Measurements from ENCODE around the gene GATC.
A peak's percentile ranks its signal among the peaks of the same experiment; 100 is the strongest.

Gene GATC, protein sequence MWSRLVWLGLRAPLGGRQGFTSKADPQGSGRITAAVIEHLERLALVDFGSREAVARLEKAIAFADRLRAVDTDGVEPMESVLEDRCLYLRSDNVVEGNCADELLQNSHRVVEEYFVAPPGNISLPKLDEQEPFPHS

DNA sequence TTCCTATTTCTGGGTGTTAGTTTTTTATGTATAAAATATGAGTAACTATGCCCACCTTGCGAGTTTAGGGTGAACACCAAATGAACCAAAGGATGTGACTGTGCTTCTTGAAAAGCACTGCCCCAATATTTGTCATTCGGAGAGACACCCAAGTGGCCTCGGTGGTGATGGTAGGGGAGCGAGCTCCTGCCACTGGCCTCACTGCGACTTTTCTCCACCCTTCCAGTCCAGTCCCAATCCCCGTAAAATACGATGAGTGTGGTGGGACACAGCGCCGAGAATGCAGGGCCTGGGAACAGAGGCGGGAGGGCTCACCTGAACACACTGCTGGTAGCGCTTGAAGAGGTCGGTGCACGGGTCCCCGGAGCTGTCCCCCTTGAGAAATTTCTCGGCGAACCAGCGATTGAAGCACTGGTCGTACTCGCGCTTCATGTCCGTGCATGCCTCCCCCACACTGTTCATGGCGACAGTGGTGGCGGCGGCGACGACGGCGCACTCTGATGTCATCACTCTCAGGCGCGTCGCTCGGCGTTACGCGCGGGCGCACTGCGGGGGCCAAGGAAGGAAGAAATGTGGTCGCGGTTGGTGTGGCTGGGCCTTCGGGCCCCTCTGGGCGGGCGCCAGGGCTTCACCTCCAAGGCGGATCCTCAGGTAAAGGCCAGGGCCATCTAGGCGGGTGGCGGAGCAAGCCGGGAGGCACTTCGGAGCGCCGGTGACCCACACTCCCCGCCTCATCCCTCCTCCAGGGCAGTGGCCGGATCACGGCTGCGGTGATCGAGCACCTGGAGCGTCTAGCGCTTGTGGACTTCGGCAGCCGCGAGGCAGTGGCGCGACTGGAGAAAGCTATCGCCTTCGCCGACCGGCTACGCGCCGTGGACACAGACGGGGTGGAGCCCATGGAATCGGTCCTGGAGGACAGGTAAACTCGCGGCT lies at the start of gene GATC, which contains the start of gene TRIAP1:
GATC (plus strand) TSS at position 534 of the 933 bp plus-strand sequence; CDS start at position 571, 37 bp downstream.
TRIAP1 (minus strand) TSS at position 474 of the 933 bp plus-strand sequence; CDS start at position 462, 12 bp downstream.
- DNase-seq: peak; percentile 88

DNA sequence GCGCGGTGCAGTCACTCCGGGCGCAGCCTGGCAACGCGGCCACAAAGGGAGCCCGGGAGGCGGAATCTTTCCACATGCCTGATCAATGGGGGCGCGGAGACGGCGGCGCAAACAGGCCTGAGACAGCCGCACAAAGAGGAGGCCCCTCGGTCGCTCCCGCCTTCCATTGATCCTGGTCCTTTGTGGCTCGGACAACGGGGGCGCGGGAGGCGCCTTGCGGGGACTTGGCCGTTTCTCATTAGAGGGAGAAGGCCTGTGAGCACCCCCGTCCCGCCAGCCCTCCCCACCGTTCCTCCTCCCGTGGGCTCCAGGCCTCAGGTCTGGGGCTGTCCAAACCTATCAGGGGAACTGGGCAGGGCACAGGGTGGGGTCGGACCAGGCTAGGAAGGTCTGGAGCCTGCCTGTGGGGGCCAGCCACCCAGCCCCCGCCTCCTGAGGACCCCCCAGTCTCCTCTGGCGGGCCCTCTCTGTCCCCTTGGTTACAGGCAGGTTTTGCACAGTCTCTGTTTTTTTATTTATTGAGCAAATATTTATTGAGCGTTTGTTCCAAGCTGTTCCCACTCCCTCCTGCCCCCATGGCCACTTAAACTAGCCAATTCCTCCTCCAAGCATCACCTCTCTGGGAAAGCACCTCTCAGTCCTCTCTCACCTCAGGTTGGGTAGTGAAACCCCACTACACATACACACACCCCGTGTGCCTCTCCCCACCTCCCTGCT lies 48.3 kb upstream of the GATC start:
- DNase-seq: no peak

DNA sequence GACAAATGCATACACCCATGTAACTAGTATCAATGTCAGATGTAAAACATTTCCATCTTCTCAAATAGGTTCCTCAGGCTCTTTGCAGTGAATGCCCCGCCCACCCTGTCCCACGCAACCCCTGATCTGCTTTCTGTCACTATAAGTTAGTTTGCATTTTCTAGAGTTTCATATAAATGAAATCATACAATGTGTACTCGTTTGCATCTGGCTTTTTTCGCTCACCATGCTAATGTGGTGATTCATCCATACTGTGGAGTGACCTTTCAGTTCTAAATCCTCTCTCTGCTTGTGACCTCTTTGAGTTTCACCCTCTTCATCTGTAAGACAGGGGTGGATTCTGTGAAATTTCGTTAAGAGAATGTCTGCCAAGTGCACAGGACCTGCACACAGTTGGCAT lies 46.7 kb upstream of the GATC start:
- DNase-seq: no peak

DNA sequence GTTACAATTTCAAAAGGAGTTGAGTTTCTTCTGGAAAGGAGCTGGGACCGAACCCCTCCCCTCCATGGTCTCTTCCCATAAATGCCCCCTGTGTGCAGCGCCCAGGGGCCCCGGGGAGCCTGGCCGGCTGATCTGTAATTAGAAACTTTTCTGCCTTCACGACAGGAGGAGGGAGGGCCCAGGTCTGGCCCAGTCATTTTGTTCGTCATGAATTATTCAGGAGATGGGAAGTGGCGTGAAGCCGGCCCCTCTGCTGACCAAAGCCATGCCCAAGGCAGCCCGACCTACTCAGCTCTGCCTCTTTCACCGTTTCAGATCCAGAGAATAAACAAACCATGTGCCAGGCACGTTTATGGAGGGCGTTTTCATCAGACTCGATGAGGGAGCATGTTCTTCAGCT lies 44.0 kb upstream of the GATC start:
- no peak for DNase-seq

DNA sequence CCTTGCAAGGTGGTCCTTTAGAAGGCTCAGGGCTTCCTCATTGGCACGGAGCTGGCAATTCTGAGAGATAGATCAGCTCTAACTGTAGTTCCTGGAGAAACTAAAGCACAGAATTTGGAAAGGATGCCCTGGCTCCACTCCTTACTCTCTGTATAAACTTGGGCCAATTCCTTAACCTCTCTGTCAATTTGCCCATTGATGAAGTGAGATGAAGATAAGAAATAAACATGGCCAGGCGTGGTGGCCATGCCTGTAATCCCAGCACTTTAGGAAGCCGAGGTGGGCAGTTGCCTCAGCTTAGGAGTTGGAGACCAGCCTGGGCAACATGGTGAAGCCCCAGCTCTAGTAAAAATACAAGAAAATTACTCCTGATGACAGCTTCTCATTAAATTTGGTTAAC lies 42.4 kb upstream of the GATC start:
- no peak for DNase-seq

DNA sequence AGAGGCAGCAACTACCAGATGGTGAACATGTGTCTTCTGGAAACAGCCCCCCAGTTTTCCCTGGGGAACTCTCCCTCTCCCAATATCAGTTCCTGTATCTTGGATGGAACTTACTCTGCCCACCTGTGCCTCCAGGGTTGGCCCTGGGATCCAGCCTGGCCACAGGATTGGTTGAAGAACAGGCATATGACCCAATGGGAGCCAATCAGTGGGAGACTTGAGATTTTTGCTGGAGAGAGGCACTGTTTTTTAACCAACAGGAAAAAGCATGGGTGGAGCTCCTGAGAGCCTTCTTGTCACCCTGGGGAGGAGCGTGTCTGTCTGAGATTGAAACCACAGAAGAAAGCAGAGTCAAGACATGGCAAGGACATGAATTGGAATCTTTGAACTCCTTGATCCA lies 42.0 kb upstream of the GATC start:
- no peak for DNase-seq

DNA sequence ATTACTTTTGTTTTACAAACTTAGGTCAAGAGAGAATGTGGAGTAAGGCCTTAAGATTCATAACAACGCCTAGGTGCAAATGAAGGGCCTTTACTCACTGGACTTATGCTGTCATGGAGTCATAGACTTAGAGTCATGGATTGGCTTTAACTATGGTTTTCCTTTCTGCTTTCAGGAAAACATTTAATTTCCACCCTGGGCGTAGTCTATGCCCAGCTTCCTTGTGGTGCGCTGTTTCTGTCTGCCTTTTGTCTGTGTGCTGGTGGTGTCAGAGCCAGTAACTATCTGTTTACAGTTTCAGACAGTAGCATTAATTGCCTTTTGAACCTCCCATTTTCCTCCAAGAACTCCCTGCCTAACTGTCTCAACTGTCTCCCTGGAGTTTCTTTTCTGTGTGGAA lies 40.2 kb upstream of the GATC start:
- no peak for DNase-seq

DNA sequence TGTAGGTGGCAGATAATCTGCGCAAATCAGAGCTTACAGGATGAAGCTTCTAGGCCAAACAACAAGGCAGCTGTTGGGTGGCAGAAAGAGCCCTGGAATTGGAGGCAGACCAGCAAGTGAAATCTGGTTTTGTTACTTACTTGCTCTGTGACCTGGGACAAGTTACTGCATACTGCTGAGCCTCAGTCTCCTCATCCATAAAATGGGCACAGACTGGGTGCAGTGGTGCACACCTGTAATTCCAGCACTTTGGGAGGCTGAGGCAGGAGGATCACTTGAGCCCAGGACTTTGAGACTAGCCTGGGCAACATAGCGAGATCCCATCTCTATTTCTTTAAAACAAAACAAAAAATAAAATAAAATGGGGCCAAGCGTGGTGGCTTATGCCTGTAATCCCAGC lies 39.7 kb upstream of the GATC start:
- DNase-seq: no peak

DNA sequence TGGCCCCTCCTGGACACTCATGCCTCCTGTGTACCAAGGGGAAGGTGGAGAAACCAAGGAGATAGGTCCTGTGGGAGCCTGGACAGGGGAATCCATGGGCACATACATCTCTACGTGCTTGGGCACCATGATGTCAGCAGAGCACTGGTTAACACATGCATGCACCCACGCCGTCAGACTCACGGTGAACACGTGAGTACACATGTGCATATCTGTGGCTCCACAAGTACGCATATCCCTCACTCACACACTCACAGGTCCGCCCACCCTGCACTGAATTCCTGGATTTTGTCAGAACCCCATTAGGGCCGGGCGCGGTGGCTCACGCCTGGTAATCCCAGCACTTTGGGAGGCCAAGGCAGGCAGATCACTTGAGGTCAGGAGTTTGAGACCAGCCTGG lies 37.5 kb upstream of the GATC start:
- no peak for DNase-seq

DNA sequence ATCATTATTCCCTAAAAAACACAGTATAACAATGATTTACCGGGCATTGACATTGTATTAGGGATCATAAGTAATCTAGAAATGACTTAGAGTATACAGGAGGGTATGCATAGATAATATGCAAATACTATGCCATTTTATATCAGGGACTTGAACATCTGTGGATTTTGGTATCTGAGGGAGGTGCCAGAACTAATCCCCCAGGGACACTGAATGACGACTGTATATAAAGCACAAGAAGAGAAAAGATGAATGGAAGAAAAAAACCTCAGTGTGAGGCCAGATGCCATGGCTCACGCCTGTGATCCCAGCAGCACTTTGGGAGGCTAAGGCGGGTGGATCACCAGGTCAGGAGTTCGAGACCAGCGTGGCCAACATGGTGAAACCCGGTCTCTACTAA lies 33.8 kb upstream of the GATC start:
- DNase-seq: no peak

DNA sequence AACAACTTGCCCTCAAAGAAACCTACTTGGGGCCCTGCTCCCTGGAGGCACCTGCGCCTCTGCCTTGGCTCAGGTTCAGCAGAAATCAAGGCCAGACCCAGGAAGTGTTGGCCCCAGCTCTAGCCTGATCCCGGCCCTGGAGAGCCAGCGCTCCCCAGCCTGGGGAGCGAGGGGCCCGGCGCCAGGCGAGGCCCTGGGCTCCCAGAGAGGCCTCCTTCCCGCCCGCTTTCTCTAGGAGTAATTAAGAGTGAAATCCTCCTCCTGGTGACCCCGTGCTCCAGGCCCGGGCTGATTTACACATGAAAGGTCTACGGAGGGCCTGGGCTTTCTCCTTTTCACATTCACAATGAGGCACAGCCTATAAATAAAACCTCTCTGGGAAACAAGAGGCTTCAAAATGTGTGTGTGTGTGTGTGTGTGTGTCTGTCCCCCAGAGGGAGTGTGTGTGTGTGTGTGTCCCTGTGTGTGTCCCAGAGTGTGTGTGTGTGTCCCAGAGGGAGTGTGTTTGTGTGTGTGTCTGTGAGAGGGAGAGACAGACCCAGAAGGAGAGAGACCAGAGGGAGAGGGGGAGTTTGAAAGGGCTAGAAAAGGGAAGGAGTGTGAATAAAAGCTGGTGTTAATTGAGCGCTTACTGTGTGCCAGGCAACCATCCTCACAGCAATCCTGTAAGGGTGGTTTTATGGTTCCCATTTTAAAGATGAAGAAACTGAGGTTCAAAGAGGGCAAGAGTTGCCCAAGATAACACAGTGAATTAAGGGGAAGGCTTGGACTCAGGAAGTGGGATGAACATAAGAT lies 32.1 kb upstream of the GATC start:
- DNase-seq: no peak

DNA sequence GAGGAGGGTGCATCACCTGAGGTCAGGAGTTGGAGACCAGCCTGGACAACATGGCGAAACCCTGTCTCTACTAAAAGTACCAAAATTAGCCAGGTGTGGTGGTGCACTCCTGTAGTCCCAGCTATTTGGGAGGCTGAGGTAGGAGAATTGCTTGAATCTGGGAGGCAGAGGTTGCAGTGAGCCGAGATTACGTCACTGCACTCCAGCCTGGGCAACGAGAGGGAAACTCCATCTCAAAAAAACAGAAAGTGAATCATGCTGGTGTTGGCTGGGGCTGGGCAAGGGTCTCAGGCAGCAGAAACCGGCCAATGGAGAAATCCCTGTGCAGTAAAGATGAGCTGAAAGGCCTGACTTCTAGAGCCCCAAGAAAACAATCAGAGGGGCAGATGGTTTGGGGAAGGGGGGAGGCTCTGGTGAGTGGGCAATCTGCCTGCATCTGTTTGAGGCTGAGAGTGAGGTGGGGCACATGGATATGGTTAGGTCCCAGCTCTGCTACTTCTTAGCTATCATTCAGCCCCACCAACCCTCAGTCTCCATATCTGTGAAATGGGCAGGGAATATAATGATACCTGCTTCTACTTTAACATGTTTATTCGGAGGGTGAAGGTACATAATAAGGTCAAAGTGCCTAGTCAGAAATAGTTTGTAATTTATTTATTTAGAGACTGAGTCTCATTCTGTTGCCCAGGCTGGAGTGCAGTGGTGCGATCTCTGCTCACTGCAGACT lies 29.6 kb upstream of the GATC start:
- DNase-seq: no peak

DNA sequence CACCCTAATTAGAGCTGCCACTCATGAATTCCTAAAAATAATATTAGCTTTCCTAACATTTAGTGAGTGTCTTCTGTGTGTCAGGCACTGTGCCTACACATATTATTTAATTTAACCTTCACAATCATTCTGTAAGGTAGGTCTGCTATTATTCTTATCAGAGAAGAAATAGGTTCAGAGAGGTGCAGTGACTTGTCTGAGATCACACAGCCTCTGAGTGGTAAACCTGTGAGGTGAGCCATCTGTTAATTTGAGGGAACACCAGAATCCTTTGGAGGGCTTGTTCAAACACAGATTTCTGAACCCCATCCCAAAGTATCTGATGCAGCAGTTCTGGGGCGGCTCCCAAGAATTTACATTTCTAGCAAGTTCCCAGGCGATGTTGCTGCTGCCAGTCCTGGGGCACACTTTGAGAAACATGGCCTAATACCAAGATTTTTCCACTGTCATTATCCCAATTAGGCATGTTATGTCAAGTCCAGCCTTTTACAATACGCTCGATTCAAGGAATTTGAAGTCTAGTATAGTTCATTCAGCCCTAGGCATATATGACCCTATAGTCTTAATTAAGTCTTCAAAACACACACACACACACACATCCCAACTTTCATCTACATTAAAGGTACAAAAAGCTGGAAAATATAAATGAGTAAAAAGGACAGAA lies 28.2 kb upstream of the GATC start:
- no peak for DNase-seq

DNA sequence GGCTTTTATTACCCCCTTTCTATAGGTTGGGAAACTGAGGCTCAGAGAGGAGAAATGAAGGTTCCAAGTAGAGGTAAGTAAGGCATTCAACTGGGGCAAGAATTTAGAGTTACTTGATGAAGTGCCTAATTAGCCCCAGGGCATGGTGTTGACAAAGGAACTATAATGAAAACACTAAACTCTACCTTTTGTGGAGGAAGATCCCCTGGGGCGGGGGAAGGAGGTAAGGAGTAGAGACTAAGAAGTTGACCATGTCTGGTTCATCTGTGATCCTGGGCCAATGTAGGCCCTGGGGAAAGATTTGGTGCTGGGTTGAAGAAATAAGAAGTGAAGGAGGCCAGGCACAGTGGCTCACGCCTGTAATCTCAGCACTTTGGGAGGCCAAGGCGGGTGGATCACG lies 24.5 kb upstream of the GATC start:
- no peak for DNase-seq

DNA sequence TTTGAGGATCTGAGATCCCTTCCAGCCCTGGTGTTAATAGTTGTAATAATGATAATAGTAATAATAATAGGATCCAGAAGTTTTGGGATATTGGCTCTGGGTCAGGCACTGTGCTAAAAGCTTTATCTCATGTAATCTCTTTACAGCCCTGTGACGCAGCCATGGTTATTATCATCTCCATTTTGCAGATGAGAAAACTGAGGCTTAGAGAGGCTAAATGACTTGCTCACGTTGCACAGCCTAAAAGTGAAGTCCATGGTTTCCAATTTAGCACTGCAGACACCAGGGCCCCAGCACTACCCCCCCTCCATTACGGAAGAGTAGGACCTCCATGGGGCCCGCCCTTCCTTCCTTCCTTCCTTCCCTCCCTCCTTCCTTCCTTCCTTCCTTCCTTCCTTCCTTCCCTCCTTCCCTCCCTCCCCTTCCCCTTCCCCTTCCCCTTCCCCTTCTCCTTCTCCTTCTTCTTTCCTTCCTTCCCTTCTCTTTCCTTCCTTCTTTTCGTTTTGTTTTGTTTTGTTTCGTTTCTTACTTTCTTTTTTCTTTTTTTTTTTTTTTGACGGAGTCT lies 23.3 kb upstream of the GATC start:
- DNase-seq: no peak

DNA sequence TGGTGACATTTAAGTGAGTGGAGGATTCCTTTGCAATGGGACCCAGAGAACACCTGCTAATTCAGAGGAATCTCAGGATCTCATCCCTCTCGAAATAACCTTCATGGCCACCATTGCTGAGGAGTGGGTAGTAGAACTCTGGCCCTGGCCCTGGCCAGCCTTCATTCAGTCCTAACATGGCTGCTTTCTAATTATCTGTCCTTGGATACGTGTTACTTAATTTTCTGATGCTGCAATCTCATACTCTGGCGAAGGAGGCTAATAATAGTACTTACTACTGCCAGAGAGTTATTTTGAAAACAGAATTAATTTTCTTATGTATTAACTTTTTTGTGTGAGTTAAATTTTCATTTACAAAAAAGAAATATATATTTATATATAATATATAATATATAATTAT lies 20.4 kb upstream of the GATC start:
- DNase-seq: no peak

DNA sequence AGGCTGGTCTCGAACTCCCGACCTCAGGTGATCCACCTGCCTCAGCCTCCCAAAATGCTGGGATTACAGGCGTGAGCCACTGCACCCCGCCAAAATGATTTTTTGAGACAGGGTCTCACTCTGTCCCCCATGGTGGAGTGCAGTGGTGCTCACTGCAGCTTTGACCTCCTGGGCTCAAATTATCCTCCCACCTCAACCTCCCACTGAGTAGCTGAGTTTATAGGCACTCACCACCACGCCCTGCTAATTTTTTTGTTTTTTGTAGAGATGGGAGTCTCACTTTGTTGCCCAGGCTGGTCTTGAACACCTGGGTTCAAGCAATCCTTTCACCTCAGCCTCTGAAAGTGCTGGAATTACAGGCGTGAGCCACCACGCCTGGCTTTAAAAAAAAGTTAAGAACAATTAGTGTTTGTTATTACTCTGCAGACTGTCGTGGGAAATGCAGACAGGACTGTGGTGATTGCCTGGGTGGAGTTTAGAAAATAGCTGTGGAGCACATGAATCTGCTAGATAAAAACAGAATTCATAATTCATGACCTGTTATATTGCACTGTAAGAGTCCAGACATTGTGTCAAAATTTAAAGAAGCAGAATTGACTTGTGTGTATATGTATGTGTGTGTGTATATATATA lies 17.5 kb upstream of the GATC start:
- no peak for DNase-seq

DNA sequence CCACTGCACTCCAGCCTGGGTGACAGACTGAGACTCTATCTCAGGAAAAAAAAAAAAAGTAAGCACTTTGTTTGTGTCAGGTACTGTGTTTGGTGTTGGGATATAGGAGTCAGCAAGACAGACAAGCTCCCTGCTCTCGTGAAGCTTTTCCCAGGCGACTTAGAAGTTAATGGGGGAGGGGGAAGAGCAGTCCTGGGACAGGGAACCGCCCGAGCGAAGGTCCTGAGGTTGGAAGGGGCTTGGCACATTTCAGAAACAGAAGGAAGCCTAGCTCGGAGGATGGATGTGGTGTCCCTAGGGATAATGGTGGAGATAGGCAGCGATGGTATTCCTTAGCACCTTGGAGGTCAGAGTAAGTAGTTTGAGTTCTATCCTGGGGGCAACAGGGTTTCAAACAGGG lies 16.9 kb upstream of the GATC start:
- no peak for DNase-seq

DNA sequence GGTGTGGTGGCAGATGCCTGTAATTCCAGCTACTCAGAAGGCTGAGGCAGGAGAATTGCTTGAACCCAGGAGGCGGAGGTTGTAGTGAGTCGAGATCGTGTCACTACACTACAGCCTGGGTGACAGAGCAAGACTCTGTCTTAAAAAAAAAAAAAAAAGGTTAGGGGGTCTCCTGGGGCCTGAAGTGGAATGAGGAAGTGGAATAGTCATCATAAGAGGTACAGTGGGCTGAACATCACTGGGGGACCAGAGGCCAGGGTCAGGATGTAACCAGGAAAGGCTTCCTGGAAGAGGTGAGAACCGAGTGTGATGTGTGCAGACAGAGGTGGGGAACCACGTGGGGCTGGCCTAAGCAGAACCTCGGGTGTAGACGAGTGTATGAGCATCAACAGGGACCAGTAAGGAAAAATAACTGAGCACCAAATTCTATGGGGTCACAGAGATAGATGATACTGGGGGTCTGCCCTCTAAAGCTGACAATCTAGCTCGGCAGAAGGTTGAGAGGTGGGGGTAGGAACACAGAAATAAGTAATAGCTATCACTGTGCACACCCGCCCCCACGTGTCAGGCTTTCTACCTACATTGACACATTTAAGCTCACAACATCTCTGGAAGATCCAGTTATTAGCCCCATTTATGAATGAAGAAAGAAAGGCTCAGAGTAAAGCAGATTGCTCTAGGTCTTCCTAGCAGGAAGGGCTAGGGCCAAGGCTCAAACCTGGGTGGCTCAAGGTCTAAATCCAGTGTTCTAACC lies 13.3 kb upstream of the GATC start:
- no peak for DNase-seq
